Loucy (cell line): Measurements from ENCODE around the gene TTLL5.

Experiments used
- H2AFZ ChIP-seq: fragments of 200-600 bp; sonication (generic); 2 replicates; pipeline ENCODE4 v1.6.0; 2016; ENCODE audit warnings: antibody characterized with exemption, mild to moderate bottlenecking, low read length, moderate library complexity
- H3F3A ChIP-seq: fragments of 200-600 bp; 2 replicates; pipeline ENCODE4 v1.6.0; 2016; ENCODE audit warnings: antibody characterized with exemption, low read depth, mild to moderate bottlenecking
- H3K27me3 ChIP-seq: fragments of 200-600 bp; sonication (generic); 2 replicates; pipeline ENCODE4 v1.6.1; 2014; ENCODE audit warnings: low read length, mild to moderate bottlenecking; ENCODE audit not compliant: insufficient read depth, poor library complexity, severe bottlenecking
- H3K36me3 ChIP-seq: fragments of 200-600 bp; sonication (generic); 2 replicates; pipeline ENCODE4 v1.6.1; 2016; ENCODE audit warnings: low read length; ENCODE audit not compliant: insufficient read depth
- H3K4me1 ChIP-seq: fragments of 200-600 bp; sonication (generic); 2 replicates; pipeline ENCODE4 v1.5.1; 2014; ENCODE audit warnings: low read length, mild to moderate bottlenecking; ENCODE audit not compliant: insufficient read depth, poor library complexity, severe bottlenecking
- H3K4me2 ChIP-seq: fragments of 200-600 bp; sonication (generic); 2 replicates; pipeline ENCODE4 v1.6.0; 2014; ENCODE audit warnings: antibody characterized with exemption, low read length, low read depth, mild to moderate bottlenecking; ENCODE audit not compliant: poor library complexity, severe bottlenecking
- H3K4me3 ChIP-seq: fragments of 200-600 bp; sonication (generic); 2 replicates; pipeline ENCODE4 v1.5.1; 2014; ENCODE audit warnings: low read length, mild to moderate bottlenecking, mixed read lengths; ENCODE audit not compliant: poor library complexity, severe bottlenecking
- H3K79me2 ChIP-seq: fragments of 200-600 bp; sonication (generic); 2 replicates; pipeline ENCODE4 v1.6.1; 2014; ENCODE audit warnings: low read length; ENCODE audit not compliant: insufficient read depth
- H3K9ac ChIP-seq: fragments of 200-600 bp; sonication (generic); 2 replicates; pipeline ENCODE4 v1.6.0; 2014; ENCODE audit warnings: mild to moderate bottlenecking, low read depth, low read length, moderate library complexity; ENCODE audit not compliant: poor library complexity, severe bottlenecking
- H3K9me2 ChIP-seq: fragments of 200-600 bp; sonication (generic); replicated peaks from 2 replicates; pipeline ENCODE4 v1.6.1; 2016; ENCODE audit warnings: low read depth, low read length, mixed read lengths
- H3K9me3 ChIP-seq: fragments of 200-600 bp; sonication (generic); 2 replicates; pipeline ENCODE4 v1.6.1; 2014; ENCODE audit warnings: mild to moderate bottlenecking, antibody characterized with exemption, low read length, low read depth; ENCODE audit not compliant: insufficient read depth
- H4K20me1 ChIP-seq: fragments of 200-600 bp; sonication (generic); 2 replicates; pipeline ENCODE4 v1.6.0; 2014; ENCODE audit warnings: antibody characterized with exemption, low read length, mild to moderate bottlenecking; ENCODE audit not compliant: insufficient read depth, poor library complexity, severe bottlenecking
- EZH2phosphoT487 ChIP-seq: fragments of 200-600 bp; IDR thresholded peaks from 2 replicates; pipeline ENCODE4 v1.6.1; 2018; ENCODE audit warnings: antibody characterized with exemption, mild to moderate bottlenecking, moderate library complexity, borderline replicate concordance
- TF ChIP-seq, protein P1 (sequence below): fragments of 200-600 bp; sonication (generic); conservative IDR thresholded peaks from 2 replicates; pipeline ENCODE4 v1.5.1; 2014; ENCODE audit warnings: mild to moderate bottlenecking, antibody characterized with exemption, low read length

The TTLL5 gene

DNA sequence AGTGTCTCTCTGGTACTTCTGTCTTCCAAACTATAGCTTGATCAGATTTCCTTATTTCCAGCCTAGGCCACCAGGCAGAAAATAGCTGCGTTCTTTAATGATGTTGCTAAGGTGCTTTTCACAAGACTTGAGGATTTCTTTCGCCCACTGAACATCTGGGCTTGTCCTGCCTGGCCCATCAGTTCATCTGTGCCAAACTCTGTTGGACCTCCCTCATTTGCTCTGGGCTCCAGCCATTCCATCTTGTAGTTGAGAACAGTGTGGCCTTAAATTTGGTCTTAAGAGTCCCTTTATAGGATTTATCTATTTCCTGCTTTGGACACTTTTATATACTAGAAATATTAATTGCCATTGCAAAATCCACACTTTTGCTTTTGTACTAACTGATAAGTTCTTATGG, 109.6 kb downstream of the TTLL5 start:
- H3F3A ChIP-seq: no peaks in the 10 kb centered on the region
- H3K4me2 ChIP-seq: no peak overlapping the region
- no peaks in the 10 kb centered on the region for H3K27me3 ChIP-seq
- H3K4me3 ChIP-seq: no peak overlapping the region
- no peaks in the 10 kb centered on the region for H4K20me1 ChIP-seq
- H3K9me2 ChIP-seq: no peaks in the 10 kb centered on the region
- no peak overlapping the region for H2AFZ ChIP-seq
- no peaks in the 10 kb centered on the region for H3K9me3 ChIP-seq
- no peaks in the 10 kb centered on the region for H3K79me2 ChIP-seq
- TF ChIP-seq, protein P1, sequence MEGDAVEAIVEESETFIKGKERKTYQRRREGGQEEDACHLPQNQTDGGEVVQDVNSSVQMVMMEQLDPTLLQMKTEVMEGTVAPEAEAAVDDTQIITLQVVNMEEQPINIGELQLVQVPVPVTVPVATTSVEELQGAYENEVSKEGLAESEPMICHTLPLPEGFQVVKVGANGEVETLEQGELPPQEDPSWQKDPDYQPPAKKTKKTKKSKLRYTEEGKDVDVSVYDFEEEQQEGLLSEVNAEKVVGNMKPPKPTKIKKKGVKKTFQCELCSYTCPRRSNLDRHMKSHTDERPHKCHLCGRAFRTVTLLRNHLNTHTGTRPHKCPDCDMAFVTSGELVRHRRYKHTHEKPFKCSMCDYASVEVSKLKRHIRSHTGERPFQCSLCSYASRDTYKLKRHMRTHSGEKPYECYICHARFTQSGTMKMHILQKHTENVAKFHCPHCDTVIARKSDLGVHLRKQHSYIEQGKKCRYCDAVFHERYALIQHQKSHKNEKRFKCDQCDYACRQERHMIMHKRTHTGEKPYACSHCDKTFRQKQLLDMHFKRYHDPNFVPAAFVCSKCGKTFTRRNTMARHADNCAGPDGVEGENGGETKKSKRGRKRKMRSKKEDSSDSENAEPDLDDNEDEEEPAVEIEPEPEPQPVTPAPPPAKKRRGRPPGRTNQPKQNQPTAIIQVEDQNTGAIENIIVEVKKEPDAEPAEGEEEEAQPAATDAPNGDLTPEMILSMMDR: no peak
- no peak for TF ChIP-seq EZH2phosphoT487
- peaks cover 26% of the 10 kb centered on the region; the same call in 1 of the 2 replicates for H3K36me3 ChIP-seq
- no peak overlapping the region for H3K9ac ChIP-seq
- H3K4me1 ChIP-seq: no peaks in the 10 kb centered on the region

DNA sequence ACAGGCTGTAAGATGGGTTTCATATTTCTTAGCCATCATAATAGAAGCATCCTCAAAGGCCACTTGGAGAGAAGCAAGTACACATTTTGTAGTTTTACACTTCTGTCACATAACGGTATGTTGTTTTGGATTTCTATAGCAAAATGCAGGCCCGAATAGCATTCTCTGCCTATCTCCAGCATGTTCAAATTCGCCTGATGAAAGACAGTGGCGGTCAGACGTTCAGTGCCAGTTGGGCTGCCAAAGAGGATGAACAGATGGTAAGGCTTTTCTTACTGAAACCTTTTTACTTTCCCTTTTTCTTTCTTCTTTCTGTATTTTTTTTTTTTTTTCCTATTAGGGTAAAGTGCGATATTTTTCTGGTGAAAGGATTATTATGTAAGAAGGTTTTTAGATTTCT, 110.5 kb downstream of the TTLL5 start:
- Histone ChIP-seq H3K4me3 (no peak overlapping the region), H3K4me1 (no peaks in the 10 kb centered on the region), H3K36me3 (peaks cover 32% of the 10 kb centered on the region; the same call in 1 of the 2 replicates), H4K20me1 (no peaks in the 10 kb centered on the region), H3K79me2 (no peaks in the 10 kb centered on the region), H3F3A (no peaks in the 10 kb centered on the region), H3K9me2 (no peaks in the 10 kb centered on the region), H3K9ac (no peak overlapping the region), H3K27me3 (no peaks in the 10 kb centered on the region), H3K4me2 (no peak overlapping the region), H2AFZ (no peak overlapping the region), H3K9me3 (no peaks in the 10 kb centered on the region)
- TF ChIP-seq, protein P1: no peak
- TF ChIP-seq EZH2phosphoT487: no peak

DNA sequence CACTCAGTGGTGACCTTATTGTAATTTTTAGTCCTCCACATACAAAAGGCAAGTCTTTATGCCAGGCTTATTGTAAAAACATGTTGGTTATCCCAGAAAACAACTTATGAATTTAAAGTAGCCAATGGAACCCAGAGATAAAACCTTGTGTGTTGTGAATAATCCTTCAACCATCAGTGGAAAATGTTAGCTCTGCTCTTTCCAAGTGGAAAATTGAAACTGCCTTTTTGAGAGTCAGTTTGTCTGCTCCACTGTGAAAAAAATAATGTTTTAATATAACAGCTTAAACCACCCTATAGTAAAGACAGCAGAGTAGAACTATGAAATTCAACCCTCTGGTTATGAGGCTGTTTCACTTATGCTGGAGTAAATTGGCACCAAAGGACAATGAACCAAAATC, 112.0 kb downstream of the TTLL5 start:
- TF ChIP-seq EZH2phosphoT487: no peak
- TF ChIP-seq, protein P1: no peak
- H3K9me2 ChIP-seq: no peaks in the 10 kb centered on the region
- no peaks in the 10 kb centered on the region for H3K79me2 ChIP-seq

More for the DNA sequence above, 112.0 kb downstream of the TTLL5 start:
- Histone ChIP-seq H3K4me1 (peaks cover 2% of the 10 kb centered on the region), H3K36me3 (peaks cover 30% of the 10 kb centered on the region; the same call in 1 of the 2 replicates), H3K27me3 (no peaks in the 10 kb centered on the region), H2AFZ (no peak overlapping the region), H3K4me3 (no peak overlapping the region), H3K9me3 (no peaks in the 10 kb centered on the region), H3K9ac (no peak overlapping the region), H4K20me1 (no peaks in the 10 kb centered on the region), H3K4me2 (no peak overlapping the region), H3F3A (no peaks in the 10 kb centered on the region)
